KG1 (cell line): Measurements from ENCODE around the gene NARF.
A peak's percentile ranks its signal among the peaks of the same experiment; 100 is the strongest.
"Not testable (repeated sequence)": the region's sequence is repeated elsewhere in the genome, so short reads cannot be mapped to it uniquely, and the experiment has no call there.

Source experiments
- DNase-seq: peaks from one replicate; lab custom pipeline; 2025; lab: John Stamatoyannopoulos, UW

NARF gene

DNA sequence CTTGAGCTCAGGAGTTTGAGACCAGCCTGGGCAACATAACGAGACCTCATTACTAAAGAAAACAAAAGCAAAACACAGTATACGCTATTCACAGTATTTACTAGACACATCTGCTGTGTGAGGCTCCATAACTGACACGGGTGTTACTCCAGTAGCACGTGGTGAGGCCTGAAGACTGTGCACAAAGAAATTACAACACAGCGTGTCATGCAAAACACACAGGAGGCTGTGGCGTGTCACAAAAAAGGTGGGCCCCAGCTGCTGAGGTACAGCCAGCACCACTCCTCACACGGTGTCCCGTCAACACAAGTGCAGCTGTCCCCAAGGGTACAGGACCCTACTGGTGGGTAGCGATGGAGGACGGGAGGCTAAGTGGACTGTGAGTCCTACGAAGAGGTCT lies 10.7 kb upstream of the NARF start:
- DNase-seq = no peak

DNA sequence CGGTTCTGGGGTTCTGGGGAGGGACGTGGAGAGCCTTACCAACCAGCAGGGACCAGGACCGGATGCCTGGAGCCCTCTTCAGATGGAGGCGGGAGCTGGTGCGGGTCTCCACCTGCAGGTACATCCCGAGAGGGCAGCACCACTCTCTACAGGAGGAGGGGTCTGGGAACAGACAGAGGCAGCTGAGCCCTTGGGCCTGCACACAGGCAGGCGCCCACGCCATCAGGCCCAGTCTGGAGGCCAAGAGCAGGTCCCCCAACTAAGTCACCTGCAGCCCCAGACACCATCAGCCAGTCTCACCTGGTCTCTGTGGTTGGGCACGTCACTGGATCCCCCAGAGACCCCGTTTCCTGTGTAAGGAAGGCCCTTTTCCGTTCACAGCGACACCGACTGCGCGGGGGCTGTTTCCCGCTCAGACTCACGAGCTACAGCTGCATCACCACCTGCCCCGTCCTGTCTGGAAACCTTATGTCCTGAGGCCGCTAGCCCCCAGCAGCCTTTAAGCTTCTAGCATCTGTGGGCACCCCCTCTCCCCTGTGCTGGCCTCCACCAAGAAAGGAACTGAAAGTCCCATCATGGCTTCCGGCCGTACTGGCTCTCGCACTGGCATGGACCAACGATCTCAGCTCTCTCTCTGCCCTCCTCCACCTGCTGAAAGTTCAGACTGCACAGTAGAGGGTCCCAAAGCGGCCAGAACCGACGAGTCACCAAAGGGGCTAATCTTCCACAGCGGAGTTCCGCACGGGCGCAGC lies 9.2 kb upstream of the NARF start:
- peak; percentile 32 for DNase-seq

DNA sequence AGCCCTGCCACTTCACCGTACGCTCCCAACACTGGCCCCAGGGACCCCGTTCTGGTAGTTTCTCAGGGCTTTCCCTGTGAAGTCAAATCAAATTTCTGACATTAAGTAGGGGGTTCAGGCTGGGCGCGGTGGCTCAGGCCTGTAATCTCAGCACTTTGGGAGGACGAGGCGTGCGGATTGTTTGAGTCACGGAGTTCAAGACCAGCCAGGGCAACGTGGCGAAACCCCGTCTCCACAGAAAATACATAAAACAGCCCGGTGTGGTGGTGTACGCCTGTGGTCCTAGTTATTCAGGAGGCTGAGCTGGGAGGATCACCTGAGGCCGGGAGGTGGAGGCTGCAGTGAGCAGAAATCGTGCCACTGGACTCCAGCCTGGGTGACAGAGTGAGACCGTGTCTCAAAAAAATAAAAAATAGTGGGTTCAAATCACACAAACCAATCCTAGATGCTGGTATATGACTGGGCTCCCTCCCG lies 8.6 kb upstream of the NARF start:
- DNase-seq = no peak

DNA sequence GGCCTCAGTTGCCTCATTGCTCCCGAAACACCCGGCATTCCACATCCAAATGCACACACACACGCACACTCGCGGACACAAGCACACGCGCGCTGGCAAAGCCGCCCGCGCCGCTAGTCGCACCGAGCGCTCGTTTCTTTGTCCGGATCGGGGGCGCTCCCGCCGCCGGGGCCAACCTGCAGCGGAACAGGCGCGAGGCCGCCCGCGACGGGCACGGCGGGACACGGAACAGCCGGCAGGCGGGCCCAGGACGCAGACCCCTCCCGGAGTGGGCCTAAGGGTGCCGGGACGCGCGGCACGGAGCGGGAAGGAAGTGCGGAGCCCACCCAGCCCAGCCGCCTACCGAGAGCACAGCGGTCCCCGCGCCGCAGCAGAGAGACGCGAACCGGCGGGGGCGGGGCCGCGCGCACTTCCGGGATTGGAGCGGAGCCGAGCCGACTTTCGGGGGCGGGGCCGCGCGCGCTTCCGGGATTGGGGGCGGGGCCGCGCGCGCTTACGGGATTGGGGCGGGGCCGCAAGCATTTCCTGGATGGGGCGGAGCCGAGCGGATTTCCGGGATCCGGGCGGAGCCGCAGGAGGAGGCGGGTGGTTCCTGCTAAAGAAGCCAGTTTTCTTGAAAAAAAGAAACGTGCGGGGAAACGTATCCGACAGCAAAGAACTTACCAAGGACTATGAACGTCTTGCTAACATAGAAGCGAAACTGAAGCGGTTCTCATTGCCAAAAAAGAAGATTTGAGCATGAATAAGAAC lies 8.0 kb upstream of the NARF start, which contains the start of gene CYBC1:
TSS of gene CYBC1 (minus strand) at position 396 of the 750 bp plus-strand sequence. CDS start 1,498 bp downstream, outside the sequence.
- DNase-seq = peak; percentile 87

DNA sequence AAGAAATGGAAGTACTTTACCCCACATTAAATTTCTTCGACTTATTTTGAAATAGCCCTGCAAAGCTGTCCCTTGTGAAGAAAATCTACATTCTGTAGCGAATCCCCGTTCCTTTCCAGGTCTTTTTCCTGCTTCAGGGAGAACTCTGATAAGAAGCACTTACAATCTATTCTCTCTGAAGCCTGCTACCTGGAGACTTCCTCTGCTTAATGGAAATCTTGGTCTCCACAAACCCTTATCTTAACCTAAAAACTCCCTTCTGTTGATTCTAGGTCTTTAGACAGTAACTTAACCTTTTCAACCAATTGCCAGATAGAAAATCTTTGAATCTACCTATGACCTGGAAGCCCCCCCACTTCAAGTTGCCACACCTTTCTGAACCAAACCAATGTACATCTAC lies 6.4 kb upstream of the NARF start:
- no peak for DNase-seq

DNA sequence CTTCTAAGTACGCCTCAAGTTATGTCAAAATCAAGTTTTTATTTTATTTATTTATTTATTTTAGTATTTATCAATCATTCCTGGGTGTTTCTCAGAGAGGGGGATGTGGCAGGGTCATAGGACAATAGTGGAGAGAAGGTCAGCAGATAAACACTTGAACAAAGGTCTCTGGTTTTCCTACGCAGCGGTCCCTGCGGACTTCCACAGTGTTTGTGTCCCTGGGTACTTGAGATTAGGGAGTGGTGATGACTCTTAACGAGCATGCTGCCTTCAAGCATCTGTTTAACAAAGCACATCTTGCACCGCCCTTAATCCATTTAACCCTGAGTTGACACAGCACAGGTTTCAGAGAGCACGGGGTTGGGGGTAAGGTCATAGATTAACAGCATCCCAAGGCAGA lies 5.4 kb upstream of the NARF start:
- not testable (repeated sequence) for DNase-seq

DNA sequence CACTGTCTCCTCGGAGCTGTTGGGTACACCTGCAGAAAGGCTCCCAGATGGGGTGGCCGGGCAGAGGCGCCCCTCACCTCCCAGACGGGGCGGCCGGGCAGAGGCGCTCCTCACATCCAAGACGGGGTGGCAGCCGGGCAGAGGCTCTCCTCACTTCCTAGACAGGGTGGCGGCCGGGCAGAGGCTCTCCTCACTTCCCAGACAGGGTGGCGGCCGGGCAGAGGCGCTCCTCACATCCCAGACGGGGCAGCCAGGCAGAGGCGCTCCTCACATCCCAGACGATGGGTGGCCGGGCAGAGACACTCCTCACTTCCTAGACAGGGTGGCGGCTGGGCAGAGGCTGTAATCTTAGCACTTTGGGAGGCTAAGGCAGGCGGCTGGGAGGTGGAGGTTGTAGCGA lies 4.8 kb upstream of the NARF start:
- not testable (repeated sequence) for DNase-seq

DNA sequence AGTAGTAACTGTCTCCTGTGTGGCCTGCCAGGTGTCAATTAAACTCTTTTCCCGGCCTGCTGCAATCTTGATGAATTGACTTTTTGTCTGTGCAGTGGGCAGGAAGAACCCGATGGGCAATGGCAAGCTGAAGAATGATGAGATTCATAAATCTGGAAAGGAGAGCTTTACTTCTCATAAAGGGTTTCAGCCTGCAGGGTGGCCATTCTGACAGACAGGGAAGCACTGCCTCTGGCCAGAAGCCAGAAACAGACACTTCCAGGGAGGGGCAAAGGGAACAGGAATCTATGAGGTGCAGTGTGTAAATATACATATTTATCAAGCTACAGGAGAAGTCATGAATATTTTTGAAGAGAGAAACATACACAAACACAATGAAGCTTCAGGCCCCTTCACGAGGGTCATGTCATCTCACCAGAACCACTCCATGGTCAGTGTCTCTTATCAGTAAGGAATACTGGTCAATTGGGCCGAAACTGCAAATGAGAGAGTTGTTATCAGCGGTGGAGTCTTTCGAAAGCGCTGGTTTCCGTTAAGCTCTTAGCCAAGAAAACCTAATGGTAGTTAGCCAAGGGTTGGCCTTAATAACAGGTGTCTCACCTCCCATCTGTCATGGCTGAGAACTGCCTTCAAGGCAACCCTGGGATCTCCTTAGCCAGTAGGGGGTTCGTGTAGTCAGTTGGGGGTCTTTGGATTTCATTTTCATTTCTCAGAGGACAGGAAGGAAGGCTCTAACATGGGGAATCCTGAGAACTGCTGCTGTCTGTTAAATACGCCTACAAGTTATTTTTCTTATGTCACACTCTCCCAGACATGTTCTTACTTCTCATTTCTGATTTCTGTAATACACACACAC lies 1.2 kb upstream of the NARF start:
- no peak for DNase-seq

DNA sequence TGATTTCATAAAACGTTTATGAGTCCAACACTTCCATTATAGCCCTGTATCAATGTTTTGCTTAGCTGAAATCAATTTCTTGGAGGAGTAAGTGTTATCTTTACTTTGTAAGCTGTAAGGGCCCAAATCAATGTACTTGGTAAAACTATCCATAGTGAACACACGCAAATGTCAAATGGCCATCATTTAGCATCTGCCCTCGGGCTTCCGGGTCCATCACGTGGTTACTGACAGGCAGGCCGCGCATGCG lies 687 bp upstream of the NARF start:
- DNase-seq = no peak

DNA sequence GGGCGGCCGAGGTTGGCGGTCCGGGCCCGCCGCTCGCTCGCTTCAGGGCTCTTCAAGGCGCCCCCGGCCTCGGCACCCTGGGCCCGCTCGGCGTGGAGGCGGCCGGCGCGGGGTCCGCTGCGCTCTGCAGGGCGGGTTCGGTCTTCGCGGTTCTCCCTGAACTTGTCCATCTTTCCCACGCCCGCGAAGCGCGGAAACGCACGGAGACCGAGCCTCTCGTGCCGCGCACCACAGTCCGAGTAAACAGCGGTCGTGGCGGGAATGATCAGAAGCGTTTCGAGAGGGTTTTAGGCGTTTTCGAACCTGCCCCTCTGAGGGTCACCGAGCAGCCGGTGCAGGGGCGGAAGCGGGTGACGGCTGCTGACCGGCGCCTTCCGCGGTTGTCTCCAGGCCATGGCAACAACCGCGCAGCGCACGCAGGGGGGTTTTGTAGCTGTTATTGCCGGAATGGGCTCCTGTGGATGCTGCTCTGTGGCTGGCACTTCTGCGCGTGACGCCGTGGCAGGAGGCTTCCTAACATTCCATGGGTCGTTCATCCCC lies 414 bp downstream of the NARF start:
- peak; percentile 16 for DNase-seq

DNA sequence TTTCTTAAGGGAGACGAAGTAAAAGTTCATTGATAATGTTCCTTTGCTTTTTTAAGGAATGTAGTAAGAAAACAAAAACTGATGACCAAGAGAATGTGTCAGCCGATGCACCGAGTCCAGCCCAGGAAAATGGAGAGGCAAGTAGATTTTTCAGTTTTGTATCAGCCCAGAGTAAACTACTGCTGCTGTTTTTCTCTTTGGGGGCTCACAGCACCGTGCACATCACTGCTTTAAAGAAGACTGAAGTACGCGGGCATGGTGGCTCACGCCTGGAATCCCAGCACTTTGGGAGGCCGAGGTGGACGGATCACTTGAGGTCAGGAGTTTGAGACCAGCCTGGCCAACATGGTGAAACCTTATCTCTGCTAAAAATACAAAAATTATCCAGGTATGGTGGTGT lies 1.4 kb downstream of the NARF start:
- not testable (repeated sequence) for DNase-seq

DNA sequence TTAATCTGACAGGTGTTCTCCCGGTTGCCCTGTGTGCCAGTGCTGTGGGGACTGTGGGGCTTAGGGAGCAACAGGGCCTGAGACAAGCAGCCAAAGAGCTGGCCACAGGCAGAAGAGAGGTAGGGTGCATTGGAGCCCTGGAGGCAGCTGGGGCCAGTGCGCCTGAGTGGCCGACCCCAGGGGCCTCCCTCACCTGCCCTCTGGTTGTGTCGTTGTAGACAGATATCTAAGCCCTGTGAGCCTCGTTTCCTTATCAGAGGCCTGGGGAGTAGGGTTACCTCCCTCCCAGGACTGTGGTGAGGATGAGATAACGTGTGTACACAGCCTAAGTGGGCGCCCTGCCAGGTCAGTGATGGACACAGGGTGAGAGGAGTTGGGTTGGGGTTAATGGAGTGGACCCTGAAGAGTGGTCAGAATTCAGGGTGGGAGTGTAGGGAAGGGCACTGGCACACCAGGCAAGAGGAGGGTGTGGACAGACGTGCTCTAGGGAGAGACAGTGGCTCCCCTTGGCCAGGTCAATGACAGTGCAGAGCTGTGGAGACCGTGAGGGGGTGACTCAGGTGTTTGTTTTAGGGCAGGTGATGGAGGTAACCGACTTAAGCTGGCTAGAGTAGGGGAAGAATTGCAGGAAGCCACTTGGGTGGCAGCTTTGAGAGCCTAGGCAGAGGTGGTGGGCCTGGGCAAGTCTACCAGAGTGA lies 3.4 kb downstream of the NARF start:
- no peak for DNase-seq

DNA sequence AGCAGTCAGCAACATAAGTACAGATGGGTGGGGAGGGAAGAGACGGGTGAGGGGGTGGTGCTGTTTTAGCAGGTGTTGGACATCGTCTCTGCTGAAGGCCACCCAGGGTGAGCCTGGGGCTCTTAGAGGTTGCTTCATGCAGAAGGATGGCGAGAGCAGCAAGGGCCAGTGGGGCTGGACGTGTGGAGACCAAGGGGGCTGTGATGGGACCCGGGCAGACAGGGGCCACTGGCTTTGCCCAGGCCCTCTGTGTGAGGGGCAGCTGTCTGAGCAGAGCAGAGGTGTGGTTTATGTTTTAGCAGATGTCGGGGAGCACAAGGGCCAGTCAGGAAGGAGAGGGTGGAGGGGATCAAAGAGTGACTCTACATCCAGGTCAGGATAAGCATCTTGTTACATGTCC lies 4.8 kb downstream of the NARF start:
- DNase-seq = no peak

DNA sequence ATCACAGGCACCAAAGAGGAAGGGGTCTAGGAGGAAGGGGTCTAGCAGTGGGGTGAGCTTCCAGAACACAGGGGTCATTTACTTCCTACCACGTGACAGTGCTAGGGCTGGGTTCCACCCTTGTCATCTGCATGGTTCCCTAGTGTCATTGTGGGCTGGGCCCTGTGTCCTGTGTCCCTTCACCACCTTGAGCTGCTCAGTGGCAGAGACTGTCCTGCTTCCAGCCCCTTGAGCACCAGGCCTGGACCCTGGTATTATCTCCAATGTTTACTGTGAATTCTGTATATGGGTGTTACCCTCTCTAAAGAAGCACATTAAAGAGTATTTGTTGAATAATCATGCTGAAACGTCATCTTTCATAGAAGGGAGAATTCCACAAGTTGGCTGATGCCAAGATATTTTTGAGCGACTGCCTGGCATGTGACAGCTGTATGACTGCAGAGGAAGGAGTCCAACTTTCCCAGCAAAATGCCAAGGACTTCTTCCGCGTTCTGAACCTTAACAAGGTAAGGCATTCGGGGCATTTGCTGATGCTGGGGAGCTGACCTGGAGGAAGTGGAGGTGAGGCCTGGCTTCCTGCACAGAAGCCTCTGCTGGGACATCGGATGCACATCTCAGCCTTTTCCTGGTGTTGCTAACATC lies 5.5 kb downstream of the NARF start:
- no peak for DNase-seq

DNA sequence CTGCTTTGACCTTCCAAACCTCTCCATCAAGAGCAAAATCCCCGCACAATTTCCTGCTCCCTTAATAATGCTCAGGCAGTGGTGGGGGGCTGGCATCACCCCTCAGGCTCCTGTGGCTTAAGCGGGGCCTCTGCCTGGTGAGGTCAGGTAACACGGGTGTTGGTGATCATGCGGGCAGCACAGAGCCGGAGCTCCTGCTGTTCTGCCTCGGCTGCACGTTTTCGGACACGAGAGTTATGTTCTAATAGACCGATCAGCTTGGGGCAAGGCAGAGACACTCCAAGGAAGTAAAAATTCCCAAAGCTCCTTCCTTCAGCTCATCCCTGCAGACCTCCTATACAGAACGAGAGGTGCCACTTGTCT lies 6.0 kb downstream of the NARF start:
- DNase-seq = no peak

DNA sequence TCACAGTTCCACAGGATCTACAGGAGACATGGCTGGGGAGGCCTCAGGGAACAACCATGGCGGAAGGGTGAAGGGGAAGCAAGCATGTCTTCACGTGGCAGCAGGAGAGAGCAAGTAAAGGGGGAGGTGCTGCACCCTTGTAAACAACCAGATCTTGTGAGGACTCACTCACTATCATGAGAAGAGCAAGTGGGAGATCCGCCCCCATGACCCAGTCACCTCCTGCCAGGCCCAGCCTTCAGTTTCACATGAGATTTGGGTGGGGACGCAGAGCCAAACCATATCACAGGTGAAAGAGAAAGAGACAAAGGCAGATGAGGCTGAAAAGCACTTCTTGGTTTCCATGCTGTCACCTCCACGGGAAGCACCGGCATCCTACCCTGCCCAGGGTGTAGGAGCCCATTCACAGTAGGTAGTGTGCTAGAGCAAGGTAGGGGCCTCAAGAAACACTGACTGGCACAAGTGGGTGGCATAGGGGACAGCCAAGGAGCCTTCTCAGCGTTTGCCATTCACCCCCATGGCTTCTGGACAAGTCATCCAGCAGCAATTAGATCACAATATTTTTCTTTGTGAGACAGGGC lies 6.6 kb downstream of the NARF start:
- no peak for DNase-seq

DNA sequence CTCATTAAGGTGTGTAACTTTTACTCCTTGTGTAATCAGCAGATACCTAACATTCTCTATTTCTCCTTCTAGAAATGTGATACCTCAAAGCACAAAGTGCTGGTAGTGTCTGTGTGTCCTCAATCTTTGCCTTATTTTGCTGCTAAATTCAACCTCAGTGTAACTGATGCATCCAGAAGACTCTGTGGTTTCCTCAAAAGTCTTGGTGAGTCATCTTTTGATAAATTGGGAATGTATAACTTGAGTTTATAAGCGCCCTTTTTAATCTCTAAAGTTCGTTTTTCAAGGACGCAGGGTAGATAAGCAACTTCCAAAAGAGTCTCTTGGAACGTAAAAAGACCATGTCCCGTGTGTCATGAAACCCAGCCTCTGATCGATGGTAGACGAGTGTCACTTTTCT lies 10.2 kb downstream of the NARF start:
- DNase-seq = no peak

DNA sequence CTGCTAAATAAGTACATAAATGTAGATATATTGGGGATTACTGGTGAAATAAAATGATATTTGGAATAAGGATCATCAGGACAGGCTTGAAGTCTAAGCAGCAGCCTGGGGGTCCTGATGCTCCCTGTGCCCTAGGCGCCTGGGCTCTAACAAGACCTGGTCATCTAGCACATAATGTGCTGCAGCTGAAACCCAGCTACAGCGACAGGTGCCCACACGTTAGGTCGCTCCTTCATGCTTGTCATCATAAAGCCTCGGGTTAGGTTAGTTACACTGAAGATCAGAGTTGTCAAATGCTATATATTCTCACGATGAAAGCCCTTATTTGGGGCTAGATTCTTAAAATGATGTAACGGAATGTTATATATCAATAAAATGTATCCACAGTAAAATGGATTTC lies 11.5 kb downstream of the NARF start:
- no peak for DNase-seq

DNA sequence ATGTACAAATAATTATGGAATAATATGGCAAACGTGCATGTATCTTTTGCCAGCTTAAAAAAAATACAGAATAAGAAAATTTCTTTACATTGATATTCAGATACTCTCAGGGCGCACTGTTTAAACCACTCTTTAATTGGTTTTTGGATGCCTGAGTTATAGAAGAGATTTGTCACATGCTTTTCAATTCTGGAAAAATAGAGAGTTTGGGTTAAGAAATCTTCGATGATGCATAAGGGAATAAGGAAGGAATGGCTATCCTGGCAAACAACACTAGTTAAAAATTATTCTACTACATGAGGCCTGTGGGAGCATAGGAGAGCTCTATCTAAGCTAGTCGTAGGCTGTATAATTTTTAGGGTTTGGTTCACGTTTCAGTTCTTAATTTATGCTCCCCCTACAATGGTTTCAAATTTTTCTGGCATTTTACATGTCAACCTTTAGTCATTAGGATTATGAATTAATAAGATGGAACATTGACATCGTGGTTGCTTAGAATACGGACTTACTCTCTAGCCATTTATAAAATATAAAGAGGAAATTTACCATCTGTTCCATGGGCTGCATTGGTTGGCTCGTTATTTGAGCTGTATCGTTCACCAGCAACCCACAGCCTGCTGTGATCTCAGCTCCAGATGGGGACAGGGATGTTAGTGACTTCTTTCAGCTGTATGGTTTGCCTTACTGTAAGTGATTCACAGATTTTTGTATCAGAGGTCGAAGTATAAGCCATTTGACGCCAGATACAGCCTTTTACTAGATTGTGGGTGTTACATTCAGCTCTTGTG lies 15.9 kb downstream of the NARF start:
- no peak for DNase-seq

DNA sequence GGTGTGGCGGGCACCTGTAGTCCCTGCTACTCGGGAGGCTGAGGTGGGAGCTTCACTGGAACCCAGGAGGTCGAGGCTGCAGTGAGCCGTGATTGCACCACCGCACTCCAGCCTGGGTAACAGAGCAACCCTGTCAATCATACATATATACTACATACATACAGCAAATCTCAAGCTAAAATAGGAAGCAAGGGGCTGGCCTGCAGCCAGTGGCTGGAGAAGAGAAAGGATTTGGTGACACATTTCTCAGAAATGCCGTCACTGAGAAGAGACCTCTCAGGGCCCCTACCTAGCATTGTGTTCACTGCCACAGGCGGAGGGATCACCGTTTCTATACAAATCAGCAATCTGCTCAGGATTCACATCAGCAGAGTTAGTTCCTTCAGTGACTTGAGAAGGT lies 16.9 kb downstream of the NARF start:
- DNase-seq = no peak
